ENCODE measurements around the gene PSRC1.
"Not testable (repeated sequence)": the region's sequence is repeated elsewhere in the genome, so short reads cannot be mapped to it uniquely, and the experiment has no call there.

Gene PSRC1

DNA sequence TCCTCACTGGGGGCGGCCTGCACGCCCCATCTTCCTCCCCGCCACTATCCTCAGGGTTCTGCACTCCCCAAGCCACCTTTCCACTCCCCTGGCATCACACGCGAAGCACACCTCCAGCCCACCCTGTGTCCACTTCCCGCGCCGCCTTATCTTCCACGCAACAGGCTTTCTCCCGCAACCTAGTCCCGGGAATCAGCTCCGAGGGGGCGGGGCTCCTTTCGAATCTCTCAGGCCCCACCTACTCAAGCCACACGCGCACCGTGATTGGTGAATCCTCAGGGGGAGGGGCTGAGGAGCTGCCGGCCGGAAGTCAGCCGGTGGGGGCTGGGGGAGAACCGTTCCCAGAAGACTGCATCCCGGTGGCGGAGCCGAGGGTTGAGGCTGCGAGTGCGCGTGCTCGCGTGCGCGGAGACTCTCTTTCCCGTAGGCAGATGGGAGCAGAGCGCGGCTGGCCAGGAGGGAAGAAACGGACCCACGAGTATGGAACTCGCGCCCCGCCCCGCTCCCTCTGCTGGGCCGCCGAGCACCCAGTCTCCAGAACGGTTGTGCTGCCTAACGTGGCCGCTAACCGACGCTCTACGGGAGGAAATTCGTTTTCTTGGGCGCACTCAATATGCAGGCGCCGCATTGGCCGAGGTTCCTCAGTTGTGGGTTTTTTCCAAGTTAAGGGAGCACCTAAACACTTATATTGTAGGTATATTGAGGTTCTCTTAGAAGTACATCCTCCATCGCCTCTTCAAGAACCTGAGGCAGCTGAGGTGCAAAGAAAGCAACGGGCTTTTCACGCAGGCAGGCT, at the start of gene PSRC1:
Gene PSRC1, minus strand, starts transcription at position 194 of the 796 bp plus-strand sequence.
- DNase-seq (ENCODE audit: low read depth, low spot score): peak; percentile 79

DNA sequence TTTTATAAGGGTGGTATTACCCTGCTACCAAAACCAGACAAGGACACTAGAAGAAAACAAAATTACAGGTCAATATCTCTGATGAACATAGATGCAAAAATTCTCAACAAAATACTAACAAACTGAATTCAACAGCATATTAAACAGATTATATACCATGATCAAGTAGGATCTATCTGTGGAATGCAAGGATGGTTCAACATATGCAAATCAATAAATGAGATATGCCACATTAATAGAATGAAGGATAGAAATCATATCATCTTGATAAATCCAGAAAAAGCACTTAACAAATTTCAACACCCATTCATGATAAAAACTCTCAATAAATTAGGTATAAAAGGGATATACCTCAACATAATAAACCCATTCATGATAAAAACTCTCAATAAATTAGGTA, 48.2 kb upstream of the PSRC1 start:
- DNase-seq (ENCODE audit: low read depth, low spot score): no peak

DNA sequence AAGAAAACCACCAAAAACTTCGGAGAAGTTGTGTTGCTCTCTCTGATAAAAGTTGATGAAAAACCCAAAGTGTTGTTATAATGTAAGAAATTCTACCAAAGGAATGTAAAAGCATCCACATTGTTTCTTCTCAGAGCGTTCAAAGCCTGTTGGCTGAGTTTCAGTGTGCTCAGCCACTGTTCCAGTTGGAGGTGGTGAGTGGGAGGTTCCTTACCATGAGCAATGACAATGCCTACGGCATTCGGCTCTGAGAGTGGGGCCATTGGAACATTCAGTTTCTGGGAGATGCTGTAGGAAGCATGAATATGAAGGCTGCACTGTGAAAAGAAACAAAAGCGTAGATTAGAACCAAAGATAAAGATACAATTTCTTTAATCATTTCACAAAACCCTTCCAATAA, 44.3 kb upstream of the PSRC1 start:
- DNase-seq (ENCODE audit: low read depth, low spot score): no peak

DNA sequence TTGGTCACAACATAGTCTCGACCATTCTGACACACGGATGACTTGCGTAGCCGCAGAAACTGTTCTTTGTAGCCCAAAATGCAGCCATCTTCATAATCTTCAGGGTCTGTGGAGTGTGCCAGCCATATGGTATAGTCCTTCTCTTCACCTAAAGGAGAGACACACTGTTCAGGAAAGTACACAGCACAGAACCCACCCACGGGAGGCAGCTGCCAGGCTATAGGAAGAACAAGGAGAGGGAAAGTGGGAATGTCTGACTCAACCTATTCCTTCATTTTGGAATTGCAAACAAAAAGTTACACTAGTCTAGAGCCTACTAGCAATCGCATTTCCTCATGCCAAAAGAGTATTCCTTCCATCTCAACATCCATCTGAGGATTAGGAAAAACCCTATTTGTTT, 40.0 kb upstream of the PSRC1 start:
- DNase-seq (ENCODE audit: low read depth, low spot score): no peak

DNA sequence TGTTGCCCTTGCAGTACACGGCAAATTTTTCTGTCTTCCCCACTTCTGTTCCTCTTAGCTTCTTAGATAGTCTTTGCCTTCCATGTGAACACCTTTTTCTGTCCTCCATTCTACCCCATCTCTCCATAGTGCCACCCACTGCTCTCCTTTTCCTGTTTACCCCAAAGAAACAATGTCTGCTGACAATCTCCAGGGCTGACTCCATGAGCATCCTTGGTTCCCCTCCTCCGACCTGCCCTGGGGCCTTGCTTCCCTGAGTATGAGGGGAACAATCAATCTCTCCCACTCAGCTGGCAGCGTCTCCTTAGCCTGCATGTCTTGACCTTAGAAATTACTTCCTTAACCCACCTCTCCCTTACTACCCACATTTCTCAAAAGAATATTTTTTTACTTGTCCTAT, 36.2 kb upstream of the PSRC1 start:
- no peak for DNase-seq (ENCODE audit: low read depth, low spot score)

DNA sequence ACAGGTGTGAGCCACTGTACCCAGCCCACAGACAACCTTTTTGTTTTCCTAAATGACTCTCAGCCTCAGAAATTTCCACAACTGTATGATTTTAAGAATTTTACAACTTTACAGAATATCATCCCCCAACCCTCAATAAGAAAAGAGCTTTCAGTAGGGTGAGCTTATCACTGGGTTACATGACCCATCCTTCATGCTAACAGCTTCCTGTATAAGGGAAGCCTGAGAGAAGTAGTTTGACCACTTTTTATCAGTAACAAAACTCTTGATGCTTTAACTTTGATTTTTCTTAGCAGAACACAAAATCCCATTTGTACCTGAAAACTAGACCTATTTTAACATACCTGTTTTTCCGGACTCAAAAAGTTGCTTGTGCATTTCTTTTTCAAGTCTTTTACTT, 33.6 kb upstream of the PSRC1 start:
- DNase-seq (ENCODE audit: low read depth, low spot score): no peak

DNA sequence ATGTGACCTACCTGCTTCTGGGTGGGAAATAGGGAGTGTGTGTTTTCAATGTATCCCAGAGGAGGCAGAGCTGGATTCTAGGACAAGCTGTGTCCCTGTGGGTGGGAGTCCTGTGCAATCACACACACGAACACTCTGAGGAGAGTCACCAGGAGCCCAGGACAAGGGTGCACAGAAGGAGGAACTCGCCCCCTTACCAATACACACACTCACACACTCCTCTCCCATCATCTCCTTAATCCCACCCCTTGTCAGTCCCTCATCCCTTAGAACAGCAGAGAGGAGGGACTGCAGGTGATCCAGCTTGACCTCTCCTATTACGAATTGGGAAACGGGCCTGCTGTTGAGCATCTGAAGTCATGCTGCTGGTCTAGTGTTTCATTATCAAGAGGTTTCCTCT, 32.3 kb upstream of the PSRC1 start:
- no peak for DNase-seq (ENCODE audit: low read depth, low spot score)

DNA sequence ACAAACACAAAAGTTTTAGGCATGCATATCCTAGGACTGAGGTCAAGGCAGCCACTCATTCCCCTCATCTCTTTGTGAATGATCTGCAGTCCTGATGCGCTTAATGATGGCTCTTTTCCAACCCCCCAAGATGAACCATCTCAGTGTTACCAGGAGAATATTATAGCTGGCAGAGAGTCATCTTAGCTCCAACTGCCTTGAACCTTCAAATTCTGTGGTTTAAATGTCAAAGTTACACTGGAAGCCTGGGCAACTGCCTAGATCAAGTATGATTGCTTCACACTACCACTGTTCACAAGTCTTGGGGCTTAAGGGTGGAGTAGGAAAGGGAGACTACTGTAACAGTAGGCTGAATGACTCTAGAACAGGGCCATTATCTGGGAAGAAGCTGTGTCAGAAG, 31.9 kb upstream of the PSRC1 start:
- no peak for DNase-seq (ENCODE audit: low read depth, low spot score)

DNA sequence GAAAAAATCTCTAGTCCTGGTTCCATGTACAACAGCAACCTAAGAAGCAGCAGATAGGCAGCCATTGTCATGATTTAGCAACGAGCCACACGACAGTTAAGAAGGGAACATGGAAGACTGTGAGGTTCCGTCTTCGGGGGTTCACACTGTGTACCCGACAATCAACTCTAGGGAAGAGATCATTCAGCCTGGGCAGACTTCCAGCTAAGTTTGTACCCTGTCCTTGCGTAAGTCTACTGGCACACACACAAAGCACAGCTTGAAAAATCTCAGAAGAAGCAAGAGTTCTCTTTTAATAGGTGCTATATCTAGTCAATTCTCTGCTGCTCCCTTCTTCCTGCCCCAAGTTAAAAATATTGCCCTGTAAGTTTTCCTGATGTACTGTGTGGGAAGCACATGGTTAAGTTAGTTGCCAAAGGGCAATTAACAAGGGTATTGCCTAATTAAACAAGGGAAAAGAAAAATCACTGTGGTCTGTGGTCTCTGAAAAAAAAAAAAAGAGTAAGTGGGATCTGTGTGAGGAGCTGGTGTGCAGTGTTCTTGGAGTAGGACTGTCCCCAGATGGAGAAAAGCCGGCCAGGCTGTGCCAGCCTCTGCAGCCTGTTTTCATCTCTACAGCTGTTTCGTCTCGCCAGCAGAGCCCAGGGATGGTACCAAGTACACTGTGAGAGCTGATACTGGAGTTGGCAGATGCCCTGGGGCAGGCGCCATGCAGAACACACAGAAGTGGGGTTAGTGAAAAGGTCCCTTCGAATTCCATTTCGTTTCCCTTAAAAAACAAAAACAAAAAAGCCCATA, 30.2 kb upstream of the PSRC1 start:
- DNase-seq (ENCODE audit: low read depth, low spot score): no peak

DNA sequence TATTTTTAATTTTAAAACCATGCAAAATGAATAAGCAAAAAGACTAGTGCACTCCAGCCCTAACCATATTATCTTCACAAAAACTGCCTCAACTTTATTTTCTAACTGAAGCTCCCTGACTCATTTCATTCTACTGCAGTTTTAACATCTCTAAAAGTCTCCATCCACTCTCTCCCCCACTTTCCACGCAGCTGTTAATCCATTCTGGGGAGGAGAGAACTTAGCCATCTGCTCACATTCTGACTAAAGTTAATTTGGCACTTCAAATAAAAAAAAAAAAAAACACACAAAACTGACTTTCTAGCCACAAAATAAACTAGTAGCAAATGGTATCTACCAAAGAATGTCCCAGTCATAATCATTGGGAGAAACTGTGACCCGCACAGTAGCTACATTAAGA, 29.3 kb upstream of the PSRC1 start:
- DNase-seq (ENCODE audit: low read depth, low spot score): no peak

DNA sequence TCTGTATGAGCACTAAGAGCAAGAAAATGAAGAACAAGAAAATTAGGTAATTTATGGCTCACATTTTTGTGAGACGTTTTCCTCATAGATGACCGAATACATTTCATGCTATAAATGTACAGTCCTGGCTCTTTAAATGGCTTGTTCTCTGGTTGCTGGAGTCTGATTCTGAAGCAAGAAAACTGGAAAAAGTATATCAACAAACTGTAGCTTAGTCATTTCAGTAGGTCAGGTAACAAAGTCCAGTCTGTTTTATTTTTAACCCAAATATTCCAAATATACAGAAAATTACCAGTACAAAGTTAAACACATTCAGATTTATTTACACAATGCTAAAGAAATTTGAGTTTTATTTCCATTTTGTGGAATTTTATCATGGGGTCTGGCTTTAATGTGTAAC, 26.4 kb upstream of the PSRC1 start:
- DNase-seq (ENCODE audit: low read depth, low spot score): no peak

DNA sequence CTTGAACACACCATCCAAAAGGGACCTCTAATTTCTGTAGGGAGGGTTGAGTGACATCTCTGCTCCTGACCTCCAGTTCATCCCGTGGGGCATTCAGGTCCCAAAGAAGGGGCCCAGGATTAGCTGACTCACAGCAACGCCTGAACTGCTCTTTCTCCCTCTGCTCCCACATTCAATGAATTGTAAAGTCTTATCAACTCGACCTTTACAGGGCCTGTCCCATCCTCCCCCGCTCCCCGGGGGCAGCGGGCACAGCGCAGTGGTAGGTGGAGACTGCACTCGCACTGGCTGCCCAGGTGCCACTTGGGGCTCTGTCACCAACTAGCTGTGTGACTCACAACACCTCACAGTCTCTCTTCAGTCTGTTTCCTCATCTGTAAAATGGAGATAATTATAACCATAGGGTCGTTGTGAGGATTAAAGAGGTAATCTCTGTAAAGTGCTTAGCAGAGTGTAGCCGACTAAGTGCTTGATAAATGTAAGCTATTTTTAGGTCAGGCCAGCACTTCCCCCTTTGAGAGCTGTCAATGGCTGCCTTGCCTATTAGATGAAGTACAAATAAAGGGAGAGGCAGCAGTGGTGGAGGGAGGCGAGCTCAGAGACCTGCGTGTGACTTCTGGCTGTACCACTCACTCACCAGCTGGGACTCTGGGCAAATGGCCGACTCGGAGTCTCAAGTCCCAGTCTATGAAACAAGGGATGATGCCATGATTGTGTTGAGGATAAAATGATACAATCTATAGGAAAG, 24.5 kb upstream of the PSRC1 start:
- no peak for DNase-seq (ENCODE audit: low read depth, low spot score)

DNA sequence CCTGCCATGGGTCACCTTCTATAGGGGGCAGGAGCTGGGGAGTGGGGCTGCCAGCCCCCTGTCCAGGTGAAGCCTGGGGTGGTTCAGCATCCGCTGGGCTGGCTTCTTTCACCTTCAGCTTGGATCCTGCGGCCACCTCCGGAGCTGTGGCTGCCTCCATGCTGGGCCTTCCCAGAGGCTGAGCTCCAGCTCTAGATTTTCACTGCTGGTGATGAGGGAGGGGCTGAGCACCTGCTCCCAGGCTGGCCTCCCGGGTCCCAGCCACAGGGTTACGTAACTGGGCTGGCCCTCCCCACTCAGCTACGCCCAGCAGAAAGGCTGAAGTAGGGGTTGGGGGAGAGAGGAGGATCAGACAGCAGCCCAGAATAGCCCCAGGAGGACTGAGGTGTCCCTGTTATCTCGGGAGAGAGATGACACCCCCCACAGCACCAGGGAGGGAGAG, 23.9 kb upstream of the PSRC1 start, which contains the start of gene MYBPHL:
Gene MYBPHL, minus strand, starts transcription at position 180 of the 442 bp plus-strand sequence. Its CDS starts 20 bp downstream, at position 160.
- no peak for DNase-seq (ENCODE audit: low read depth, low spot score)

DNA sequence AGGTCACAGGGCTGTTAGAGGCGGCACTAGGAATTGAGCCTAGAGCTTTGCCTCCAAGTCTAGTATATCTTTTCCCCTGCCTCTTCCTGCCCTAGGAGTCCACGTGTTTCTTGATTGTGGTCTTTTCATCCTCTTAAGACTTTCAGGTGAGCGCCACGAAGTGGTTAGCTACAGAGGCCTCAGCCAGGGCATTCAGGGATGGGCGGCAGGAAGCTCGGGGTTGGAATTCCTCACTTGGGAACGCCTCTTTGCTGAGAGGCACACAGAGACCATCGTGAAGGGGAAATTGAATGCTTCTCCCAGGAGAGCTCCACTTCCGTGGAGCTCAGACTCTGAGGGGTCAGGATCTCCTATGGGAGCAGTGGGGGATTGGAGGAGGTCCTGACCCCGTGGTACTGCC, 23.0 kb upstream of the PSRC1 start:
- DNase-seq (ENCODE audit: low read depth, low spot score): not testable (repeated sequence)

DNA sequence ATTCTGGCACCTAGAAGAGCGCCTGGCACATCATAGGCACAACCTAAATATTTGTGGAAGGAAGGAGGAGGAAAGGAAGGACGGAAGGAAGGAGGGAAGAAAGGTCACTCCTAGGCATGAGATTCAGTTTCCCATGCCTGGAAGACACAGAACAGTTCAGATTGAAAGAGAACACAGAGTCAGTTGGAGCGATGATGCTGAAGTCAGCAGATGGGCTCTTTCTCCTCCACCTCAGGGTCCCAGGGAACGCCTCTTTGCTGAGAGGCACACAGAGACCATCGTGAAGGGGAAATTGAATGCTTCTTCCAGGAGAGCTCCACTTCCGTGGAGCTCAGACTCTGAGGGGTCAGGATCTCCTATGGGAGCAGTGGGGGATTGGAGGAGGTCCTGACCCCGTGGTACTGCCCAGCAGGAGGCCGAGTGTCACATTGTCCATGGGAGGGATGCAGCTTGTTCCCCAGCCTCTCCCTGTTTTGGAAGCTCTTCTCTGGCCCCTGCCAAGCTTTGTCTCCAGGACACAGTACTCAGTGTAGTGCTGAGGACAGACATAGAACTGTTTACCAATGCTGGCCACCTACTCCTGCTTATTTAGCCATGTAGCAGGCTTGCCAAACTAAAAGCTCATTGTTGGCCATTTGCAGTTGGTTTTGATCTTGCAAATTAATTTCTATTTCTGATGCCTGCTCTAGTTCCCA, 21.4 kb upstream of the PSRC1 start:
- no peak for DNase-seq (ENCODE audit: low read depth, low spot score)

DNA sequence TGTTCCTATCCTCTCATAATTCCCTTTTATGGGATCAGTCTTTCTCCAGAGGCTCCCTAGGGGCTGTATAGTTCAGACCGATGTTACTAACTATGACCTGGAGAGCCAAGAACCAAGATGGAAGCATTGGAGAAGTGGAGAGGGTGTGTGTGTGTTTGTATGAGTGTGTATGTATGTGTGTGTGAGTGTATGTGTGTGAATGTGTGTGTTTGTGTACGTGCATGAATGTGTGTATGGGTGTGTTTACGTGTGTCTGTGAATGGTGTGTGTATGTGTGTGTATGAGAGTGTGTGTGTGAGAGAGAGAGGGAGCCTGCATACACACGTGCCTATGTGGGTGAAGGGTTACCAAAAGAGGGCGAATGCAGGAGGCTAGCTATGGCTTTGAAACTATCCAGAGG, 18.9 kb upstream of the PSRC1 start:
- DNase-seq (ENCODE audit: low read depth, low spot score): no peak

DNA sequence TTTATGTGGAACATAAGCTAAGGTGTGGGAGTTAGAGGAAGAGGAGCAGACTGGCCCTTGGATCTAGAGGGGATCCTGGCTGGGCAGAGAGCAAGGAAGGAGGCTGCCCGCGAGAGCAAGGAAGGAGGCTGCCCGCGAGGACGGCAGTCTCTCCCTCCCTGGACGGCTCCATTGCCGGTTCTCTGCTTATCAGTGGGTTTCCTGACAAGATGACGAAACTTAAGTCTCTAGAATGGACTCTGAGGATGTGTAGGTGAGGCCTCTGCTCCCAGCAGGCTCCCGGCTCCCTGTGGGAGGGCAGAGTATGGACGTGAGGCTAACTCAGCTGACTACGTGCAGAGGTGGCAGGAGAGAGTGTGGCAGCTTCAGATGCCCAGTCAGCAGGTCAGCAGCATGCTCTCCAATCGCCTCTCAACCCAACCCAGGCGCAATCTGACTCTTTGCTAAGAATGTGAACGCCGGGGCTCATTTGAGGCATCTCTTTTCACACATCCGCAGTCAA, 17.8 kb upstream of the PSRC1 start:
- DNase-seq (ENCODE audit: low read depth, low spot score): no peak

DNA sequence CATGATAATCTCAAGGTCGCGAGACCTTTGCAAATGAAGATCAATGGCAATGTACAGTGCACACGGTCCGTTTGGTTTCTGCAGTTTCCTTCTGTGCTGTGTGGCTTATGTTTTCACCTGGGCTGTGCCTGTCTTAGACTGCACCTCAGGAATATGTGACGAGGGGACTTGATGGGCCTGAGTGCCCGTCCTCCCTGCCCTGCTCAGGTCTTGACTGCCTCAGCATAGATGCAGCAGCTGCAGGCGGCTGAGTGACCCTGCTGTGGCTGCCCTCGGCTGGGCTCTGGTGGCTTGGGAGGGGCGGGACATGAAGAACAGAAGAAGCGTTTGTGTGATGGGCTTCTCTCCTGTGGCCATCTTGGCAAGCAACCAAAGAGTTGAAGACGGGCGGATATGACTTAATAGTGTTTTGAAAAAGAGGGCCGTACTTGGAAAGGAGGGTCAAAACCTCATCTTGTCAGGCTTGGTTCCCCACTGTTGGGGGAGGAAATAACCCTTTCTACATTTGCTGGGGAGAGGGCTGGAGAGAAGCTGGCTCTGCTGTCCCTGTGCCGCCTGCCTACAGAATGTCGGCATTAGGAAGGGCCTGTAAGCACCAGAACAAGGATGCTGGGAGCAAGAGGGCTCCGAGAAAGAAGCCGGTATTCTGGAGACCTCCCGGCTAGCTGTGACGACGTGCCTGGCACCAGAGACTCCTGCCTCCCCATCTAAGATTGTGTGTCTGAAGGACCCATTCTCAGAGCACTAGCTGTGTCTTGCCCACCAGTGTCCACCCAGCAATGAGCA, 16.8 kb upstream of the PSRC1 start:
- DNase-seq (ENCODE audit: low read depth, low spot score): no peak

DNA sequence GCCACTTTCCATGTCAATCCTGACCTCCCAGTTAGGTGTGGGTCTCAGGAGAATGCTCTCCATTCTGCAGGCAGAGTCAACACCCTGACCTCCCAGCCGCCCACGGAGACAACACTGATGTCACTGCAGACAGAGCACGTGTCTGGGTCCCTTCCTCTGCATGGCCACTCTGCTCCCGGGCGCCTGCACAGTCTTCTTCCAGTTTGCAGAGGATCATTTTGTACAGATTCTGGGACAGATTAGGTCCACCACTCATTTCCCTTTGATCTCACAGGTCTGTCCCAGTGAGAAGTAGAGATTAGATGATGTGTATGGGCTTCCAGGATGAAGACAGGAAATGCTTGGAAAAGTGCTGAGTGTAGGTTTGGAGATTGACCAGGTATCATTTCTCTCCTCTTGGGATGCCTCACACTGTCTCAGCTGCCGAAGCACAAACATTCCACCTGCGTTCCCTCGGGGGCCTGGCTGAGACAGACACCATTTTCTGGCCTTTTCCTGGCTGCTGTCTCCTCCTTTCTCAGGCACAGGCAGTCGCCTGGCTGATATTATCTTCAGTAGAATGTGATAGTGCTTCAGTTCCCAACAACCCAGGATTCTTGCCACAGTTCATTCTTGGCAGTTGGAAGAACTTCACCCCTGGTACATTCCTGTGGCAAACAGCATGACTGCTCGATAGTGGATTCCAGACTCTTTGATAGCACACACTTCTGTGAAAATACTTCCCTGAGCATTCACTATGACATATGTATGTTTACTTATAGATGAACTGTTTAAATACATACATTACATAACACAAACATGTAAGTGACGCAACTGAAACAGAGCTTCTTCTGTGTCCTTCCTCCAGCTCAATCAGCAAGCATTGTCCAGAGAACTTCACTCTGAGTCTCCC, 16.0 kb upstream of the PSRC1 start:
- no peak for DNase-seq (ENCODE audit: low read depth, low spot score)

DNA sequence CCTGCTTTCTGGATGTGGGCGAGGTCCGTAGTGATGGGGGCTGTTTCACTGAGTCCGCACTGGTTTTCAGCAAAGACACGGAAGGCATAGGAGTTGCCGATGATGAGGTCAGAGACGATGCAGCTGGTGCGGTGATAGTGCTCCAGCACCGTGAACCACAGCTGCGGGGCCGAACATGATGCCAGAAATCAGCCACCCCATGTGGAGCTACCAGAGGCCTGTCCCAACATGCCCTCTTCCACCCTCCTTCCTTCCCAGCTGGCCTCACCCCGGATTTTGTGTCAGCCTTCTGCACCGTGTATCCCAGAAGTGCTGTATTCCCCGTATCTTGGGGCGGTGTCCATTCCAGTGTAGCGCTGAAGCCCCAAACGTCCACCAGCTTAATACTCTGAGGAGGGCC, 13.8 kb upstream of the PSRC1 start:
- DNase-seq (ENCODE audit: low read depth, low spot score): no peak
